ENCODE results near the gene VGF. TPM values are rescaled to one million over a fixed set of nuclear protein-coding genes. Genes with fewer than 3 reads are reported as not detected.
"Not testable (repeated sequence)": the region's sequence is repeated elsewhere in the genome, so short reads cannot be mapped to it uniquely, and the experiment has no call there.

Gene VGF
- total RNA-seq, 2 experiments from 2014 or later: 0.30 to 0.33 TPM

- no peak for DNase-seq
- POLR2A ChIA-PET: interaction anchor here (1.0 kb wide), 1 partner anchor 30 kb away, joined by 3 read pairs; no protein-coding TSS in a partner anchor
These were observed 40.9 kb downstream of the VGF start for GRCh38 chr7:101124376-101125056.

GRCh38 chr7:101123703-101124068, 41.7 kb downstream of the VGF start:
- Mint-ChIP-seq H3K9me3 (no peaks in the 10 kb centered on the region), H3K36me3 (ENCODE audit: low read depth) (no peaks in the 10 kb centered on the region)

More at GRCh38 chr7:101124376-101125056, 40.9 kb downstream of the VGF start:
- CTCF ChIA-PET: interaction anchor here (1.2 to 5.5 kb wide), 3 partner anchors 14 to 28 kb away, joined by 3 to 26 read pairs (median 23); no protein-coding TSS in a partner anchor
- Mint-ChIP-seq H3K9me3 (no peaks in the 10 kb centered on the region), H3K27ac (peak overlapping the region; percentile 10), H3K4me1 (peaks cover 51% of the 10 kb centered on the region), H3K4me3 (no peak overlapping the region), H3K36me3 (ENCODE audit: low read depth) (no peaks in the 10 kb centered on the region), H3K27me3 (peaks cover 74% of the 10 kb centered on the region)

GRCh38 chr7:101122933-101123702, 42.3 kb downstream of the VGF start:
- no peak overlapping the region for H3K4me3 Mint-ChIP-seq

More at GRCh38 chr7:101123703-101124068, 41.7 kb downstream of the VGF start:
- Mint-ChIP-seq H3K4me1 (peaks cover 51% of the 10 kb centered on the region), H3K27me3 (peaks cover 78% of the 10 kb centered on the region), H3K27ac (no peak overlapping the region), H3K4me3 (no peak overlapping the region)
- DNase-seq: no peak
- ChIA-PET POLR2A (no interaction called here), CTCF (interaction anchor here (0.7 to 5.5 kb wide), 4 partner anchors 11 to 44 kb away, joined by 3 to 26 read pairs (median 14); no protein-coding TSS in a partner anchor)

GRCh38 chr7:101121991-101122932, 43.1 kb downstream of the VGF start:
- H3K27me3 Mint-ChIP-seq: peaks cover 67% of the 10 kb centered on the region
- H3K36me3 Mint-ChIP-seq (ENCODE audit: low read depth): no peaks in the 10 kb centered on the region
- DNase-seq: no peak
- H3K27ac Mint-ChIP-seq: no peak overlapping the region
- peaks cover 39% of the 10 kb centered on the region for H3K4me1 Mint-ChIP-seq
- POLR2A ChIA-PET: interaction anchor here (1.2 to 1.4 kb wide), 2 partner anchors 22 to 36 kb away, joined by 3 to 8 read pairs; partner anchors contain the start of gene TRIM56
- no peaks in the 10 kb centered on the region for H3K9me3 Mint-ChIP-seq
- CTCF ChIA-PET: interaction anchor here (0.6 to 5.5 kb wide), 7 partner anchors 11 to 221 kb away, joined by 3 to 26 read pairs (median 5); no protein-coding TSS in a partner anchor
- peak overlapping the region; percentile 32 for H3K4me3 Mint-ChIP-seq

More at GRCh38 chr7:101122933-101123702, 42.3 kb downstream of the VGF start:
- ChIA-PET CTCF (interaction anchor here (0.6 to 5.5 kb wide), 7 partner anchors 11 to 1146 kb away, joined by 3 to 26 read pairs (median 5); no protein-coding TSS in a partner anchor), POLR2A (interaction anchor here (1.2 to 1.4 kb wide), 2 partner anchors 21 to 37 kb away, joined by 3 to 8 read pairs; partner anchors contain the start of gene TRIM56)
- DNase-seq: no peak
- no peak overlapping the region for H3K27ac Mint-ChIP-seq
- H3K9me3 Mint-ChIP-seq: no peaks in the 10 kb centered on the region
- no peaks in the 10 kb centered on the region for H3K36me3 Mint-ChIP-seq (ENCODE audit: low read depth)
- H3K4me1 Mint-ChIP-seq: peaks cover 48% of the 10 kb centered on the region
- peaks cover 74% of the 10 kb centered on the region for H3K27me3 Mint-ChIP-seq

GRCh38 chr7:101121631-101121990, 43.8 kb downstream of the VGF start:
- POLR2A ChIA-PET; H3K27ac Mint-ChIP-seq; DNase-seq; H3K4me3 Mint-ChIP-seq; CTCF ChIA-PET; H3K36me3 Mint-ChIP-seq (ENCODE audit: low read depth); H3K9me3 Mint-ChIP-seq: not testable (repeated sequence)
- H3K4me1 Mint-ChIP-seq: peaks cover 33% of the 10 kb centered on the region
- peaks cover 60% of the 10 kb centered on the region for H3K27me3 Mint-ChIP-seq

GRCh38 chr7:101120315-101120714, 45.1 kb downstream of the VGF start:
- DNase-seq: no peak
- Mint-ChIP-seq H3K4me3 (no peak overlapping the region), H3K36me3 (ENCODE audit: low read depth) (no peaks in the 10 kb centered on the region), H3K9me3 (no peaks in the 10 kb centered on the region), H3K27me3 (peaks cover 50% of the 10 kb centered on the region), H3K4me1 (peaks cover 21% of the 10 kb centered on the region), H3K27ac (no peak overlapping the region)
- ChIA-PET POLR2A (no interaction called here), CTCF (interaction anchor here (1.0 kb wide), 1 partner anchor 24 kb away, joined by 4 read pairs; no protein-coding TSS in a partner anchor)

GRCh38 chr7:101119876-101120275, 45.5 kb downstream of the VGF start:
- no peak overlapping the region for H3K4me3 Mint-ChIP-seq

GRCh38 chr7:101118856-101119255, 46.5 kb downstream of the VGF start:
- Mint-ChIP-seq H3K9me3 (no peaks in the 10 kb centered on the region), H3K36me3 (ENCODE audit: low read depth) (no peaks in the 10 kb centered on the region), H3K4me1 (peaks cover 9% of the 10 kb centered on the region), H3K27ac (no peak overlapping the region), H3K4me3 (no peak overlapping the region), H3K27me3 (peaks cover 41% of the 10 kb centered on the region)
- DNase-seq: no peak
- ChIA-PET CTCF (interaction anchor here (0.9 kb wide), 1 partner anchor 15 kb away, joined by 3 read pairs; no protein-coding TSS in a partner anchor), POLR2A (no interaction called here)

More at GRCh38 chr7:101119876-101120275, 45.5 kb downstream of the VGF start:
- Mint-ChIP-seq H3K27ac (no peak overlapping the region), H3K4me1 (peaks cover 16% of the 10 kb centered on the region), H3K27me3 (peaks cover 46% of the 10 kb centered on the region), H3K36me3 (ENCODE audit: low read depth) (no peaks in the 10 kb centered on the region), H3K9me3 (no peaks in the 10 kb centered on the region)
- CTCF ChIA-PET: interaction anchor here (1.0 kb wide), 1 partner anchor 24 kb away, joined by 4 read pairs; no protein-coding TSS in a partner anchor
- no peak for DNase-seq
- POLR2A ChIA-PET: no interaction called here

- no peak overlapping the region for H3K4me3 Mint-ChIP-seq
- H3K4me1 Mint-ChIP-seq: peaks cover 1% of the 10 kb centered on the region
- H3K27ac Mint-ChIP-seq: no peak overlapping the region
- no peaks in the 10 kb centered on the region for H3K9me3 Mint-ChIP-seq
- ChIA-PET CTCF (no interaction called here), POLR2A (no interaction called here)
- H3K27me3 Mint-ChIP-seq: peaks cover 23% of the 10 kb centered on the region
- no peak for DNase-seq
- H3K36me3 Mint-ChIP-seq (ENCODE audit: low read depth): no peaks in the 10 kb centered on the region
These were observed 48.5 kb downstream of the VGF start for GRCh38 chr7:101116898-101117297.

- POLR2A ChIA-PET: no interaction called here
- CTCF ChIA-PET: no interaction called here
These were observed 50.2 kb downstream of the VGF start for GRCh38 chr7:101115215-101115614.

GRCh38 chr7:101114492-101114891, 50.9 kb downstream of the VGF start:
- H3K4me1 Mint-ChIP-seq: no peaks in the 10 kb centered on the region
- no peaks in the 10 kb centered on the region for H3K36me3 Mint-ChIP-seq (ENCODE audit: low read depth)
- ChIA-PET POLR2A (no interaction called here), CTCF (no interaction called here)
- H3K9me3 Mint-ChIP-seq: no peaks in the 10 kb centered on the region
- no peak for DNase-seq
- no peak overlapping the region for H3K4me3 Mint-ChIP-seq
- H3K27ac Mint-ChIP-seq: no peak overlapping the region
- peaks cover 6% of the 10 kb centered on the region for H3K27me3 Mint-ChIP-seq

More at GRCh38 chr7:101115215-101115614, 50.2 kb downstream of the VGF start:
- no peaks in the 10 kb centered on the region for H3K9me3 Mint-ChIP-seq
- H3K4me3 Mint-ChIP-seq: no peak overlapping the region
- H3K27me3 Mint-ChIP-seq: peaks cover 10% of the 10 kb centered on the region
- no peak overlapping the region for H3K27ac Mint-ChIP-seq
- no peaks in the 10 kb centered on the region for H3K4me1 Mint-ChIP-seq
- DNase-seq: no peak
- H3K36me3 Mint-ChIP-seq (ENCODE audit: low read depth): no peaks in the 10 kb centered on the region

GRCh38 chr7:101113836-101114235, 51.5 kb downstream of the VGF start:
- Mint-ChIP-seq H3K36me3 (ENCODE audit: low read depth) (no peaks in the 10 kb centered on the region), H3K27ac (no peak overlapping the region), H3K9me3 (no peaks in the 10 kb centered on the region), H3K4me3 (no peak overlapping the region), H3K27me3 (peaks cover 3% of the 10 kb centered on the region), H3K4me1 (no peaks in the 10 kb centered on the region)
- DNase-seq: no peak
- POLR2A ChIA-PET: no interaction called here
- CTCF ChIA-PET: no interaction called here

Measured in activated CD4-positive, alpha-beta memory T cell treated with anti-CD3 and anti-CD28 coated beads, Interleukin-2, amount 10 ng/mL, durations not matched to agents 7 days and 5 days (primary cell).